ENCODE data around the gene STKLD1. TPM values are rescaled to one million over a fixed set of nuclear protein-coding genes. Genes with fewer than 3 reads are reported as not detected.

The STKLD1 gene
- polyA plus RNA-seq, 1 donor: 2.4 TPM

DNA sequence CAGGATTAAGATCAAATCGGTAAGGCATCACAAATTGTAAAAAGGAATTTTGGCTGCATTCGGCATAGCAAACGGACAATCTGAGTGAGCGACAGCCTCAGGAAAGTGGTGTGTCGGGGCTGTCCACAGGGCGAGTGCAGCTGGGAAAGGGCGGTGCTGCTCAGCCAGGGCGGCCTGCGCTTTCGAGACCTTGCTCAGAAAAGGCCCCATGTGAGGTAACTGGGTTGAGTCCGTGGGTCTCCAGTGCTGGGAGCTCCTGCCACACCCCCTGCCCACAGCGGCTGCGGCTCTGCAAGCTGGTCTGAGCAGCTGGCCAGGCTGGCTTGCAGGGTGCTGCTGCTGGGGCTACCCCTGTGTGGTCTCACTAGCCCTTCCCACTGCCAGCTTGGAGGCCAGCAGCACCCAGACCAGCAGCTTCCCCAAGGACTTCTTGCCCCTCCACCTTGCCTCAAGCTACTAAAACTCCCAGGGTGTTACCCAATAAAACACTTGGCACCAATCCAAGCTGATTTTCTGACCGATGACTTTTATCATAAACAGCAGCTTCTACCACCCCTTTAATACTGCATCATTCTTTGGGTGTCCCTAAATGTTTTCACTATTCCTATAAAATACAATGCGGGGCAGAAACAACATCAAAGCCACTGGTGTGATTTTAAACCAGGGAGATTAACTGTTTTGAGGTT lies 13.7 kb upstream of the STKLD1 start:
- no peaks in the 10 kb centered on the region for H3K9me3 ChIP-seq (ENCODE audit: control insufficient read depth, low read depth, low read length)
- DNase-seq: no peak
- peaks cover 53% of the 10 kb centered on the region for H3K4me1 ChIP-seq (ENCODE audit: control insufficient read depth, insufficient read depth, low read length)
- H3K4me3 ChIP-seq (ENCODE audit: low read length): no peak overlapping the region
- H3K27ac ChIP-seq (ENCODE audit: low read length): no peak overlapping the region
- 83% methylated on average over 3 of the region's 15 CpGs for WGBS (ENCODE audit: insufficient coverage, low lambda C conversion rate)
- no peaks in the 10 kb centered on the region for H3K27me3 ChIP-seq (ENCODE audit: control insufficient read depth, insufficient read depth, low read length)
- peaks cover 78% of the 10 kb centered on the region for H3K36me3 ChIP-seq (ENCODE audit: control insufficient read depth, insufficient read depth, low read length)

DNA sequence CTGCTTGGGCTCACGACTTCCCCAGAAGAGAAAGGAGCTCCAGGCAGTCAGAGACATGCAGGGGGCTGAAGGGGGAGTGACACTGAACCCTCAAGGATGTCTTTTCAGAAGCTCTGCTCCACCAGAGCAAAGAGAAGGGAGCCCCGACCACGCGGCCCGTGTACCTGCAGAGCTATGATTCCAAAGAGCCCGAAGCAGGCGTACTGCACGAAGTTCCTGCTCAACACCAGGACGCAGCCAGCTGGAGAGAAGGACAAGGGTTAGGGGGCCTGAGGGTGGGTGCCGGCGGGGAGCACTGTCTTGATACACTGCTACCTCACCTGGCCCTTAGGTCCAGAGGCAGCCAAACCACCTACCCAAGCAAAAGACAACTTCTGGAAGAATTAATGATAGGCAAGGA lies 9.7 kb upstream of the STKLD1 start:
- Histone ChIP-seq H3K4me3 (ENCODE audit: low read length) (no peak overlapping the region), H3K9me3 (ENCODE audit: control insufficient read depth, low read depth, low read length) (no peaks in the 10 kb centered on the region), H3K4me1 (ENCODE audit: control insufficient read depth, insufficient read depth, low read length) (peaks cover 56% of the 10 kb centered on the region), H3K27ac (ENCODE audit: low read length) (no peak overlapping the region), H3K27me3 (ENCODE audit: control insufficient read depth, insufficient read depth, low read length) (no peaks in the 10 kb centered on the region), H3K36me3 (ENCODE audit: control insufficient read depth, insufficient read depth, low read length) (peaks cover 83% of the 10 kb centered on the region)
- no CpG with 5 or more reads among the region's 11 CpGs for WGBS (ENCODE audit: insufficient coverage, low lambda C conversion rate)
- DNase-seq: no peak

DNA sequence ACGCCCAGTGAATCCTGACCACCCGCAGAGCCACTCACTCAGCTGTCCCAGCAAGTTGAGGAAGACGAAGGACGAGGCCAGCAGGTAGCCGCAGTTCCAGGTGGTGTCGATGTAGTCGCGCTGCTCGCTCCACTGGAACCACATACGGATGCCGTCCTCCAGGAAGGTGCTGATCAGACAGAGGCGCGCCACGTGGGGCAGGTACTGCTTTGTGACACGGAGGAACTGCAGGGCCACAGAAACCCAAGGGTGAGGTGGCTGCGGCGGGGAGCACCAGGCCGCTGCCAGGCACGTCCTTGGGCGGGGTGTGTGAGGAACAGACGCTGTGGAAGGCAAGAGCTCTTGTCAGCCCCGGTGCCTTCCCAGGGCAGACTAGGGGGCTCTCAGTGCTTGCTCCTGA lies 8.9 kb upstream of the STKLD1 start:
- no peaks in the 10 kb centered on the region for H3K9me3 ChIP-seq (ENCODE audit: control insufficient read depth, low read depth, low read length)
- DNase-seq: no peak
- no peaks in the 10 kb centered on the region for H3K27me3 ChIP-seq (ENCODE audit: control insufficient read depth, insufficient read depth, low read length)
- H3K27ac ChIP-seq (ENCODE audit: low read length): no peak overlapping the region
- no CpG with 5 or more reads among the region's 22 CpGs for WGBS (ENCODE audit: insufficient coverage, low lambda C conversion rate)
- peaks cover 64% of the 10 kb centered on the region for H3K4me1 ChIP-seq (ENCODE audit: control insufficient read depth, insufficient read depth, low read length)
- H3K36me3 ChIP-seq (ENCODE audit: control insufficient read depth, insufficient read depth, low read length): peaks cover 81% of the 10 kb centered on the region
- no peak overlapping the region for H3K4me3 ChIP-seq (ENCODE audit: low read length)

DNA sequence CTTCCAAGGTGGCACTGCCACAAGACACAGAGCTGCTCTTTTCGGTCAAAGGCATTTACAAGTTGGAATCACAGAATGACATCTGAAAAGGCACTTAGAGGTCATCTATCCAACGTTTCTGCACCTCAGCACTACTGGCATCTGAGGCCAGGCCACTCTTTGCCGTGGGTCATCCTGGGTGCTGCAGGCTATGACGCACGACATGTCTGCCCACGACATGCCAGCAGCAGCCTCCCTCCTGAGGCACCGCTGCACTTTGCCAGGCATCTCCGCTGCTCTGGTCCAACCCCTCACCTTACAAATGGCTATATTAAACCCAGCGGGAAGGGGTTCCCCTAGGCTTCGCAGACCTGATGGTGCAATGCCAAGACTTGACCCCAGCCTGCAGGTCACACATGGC lies 8.4 kb upstream of the STKLD1 start:
- Histone ChIP-seq H3K36me3 (ENCODE audit: control insufficient read depth, insufficient read depth, low read length) (peaks cover 81% of the 10 kb centered on the region), H3K27ac (ENCODE audit: low read length) (peak overlapping the region; percentile 73), H3K9me3 (ENCODE audit: control insufficient read depth, low read depth, low read length) (no peaks in the 10 kb centered on the region), H3K4me3 (ENCODE audit: low read length) (no peak overlapping the region), H3K27me3 (ENCODE audit: control insufficient read depth, insufficient read depth, low read length) (no peaks in the 10 kb centered on the region), H3K4me1 (ENCODE audit: control insufficient read depth, insufficient read depth, low read length) (peaks cover 70% of the 10 kb centered on the region)
- no peak for DNase-seq
- WGBS (ENCODE audit: insufficient coverage, low lambda C conversion rate): no CpG with 5 or more reads among the region's 10 CpGs

DNA sequence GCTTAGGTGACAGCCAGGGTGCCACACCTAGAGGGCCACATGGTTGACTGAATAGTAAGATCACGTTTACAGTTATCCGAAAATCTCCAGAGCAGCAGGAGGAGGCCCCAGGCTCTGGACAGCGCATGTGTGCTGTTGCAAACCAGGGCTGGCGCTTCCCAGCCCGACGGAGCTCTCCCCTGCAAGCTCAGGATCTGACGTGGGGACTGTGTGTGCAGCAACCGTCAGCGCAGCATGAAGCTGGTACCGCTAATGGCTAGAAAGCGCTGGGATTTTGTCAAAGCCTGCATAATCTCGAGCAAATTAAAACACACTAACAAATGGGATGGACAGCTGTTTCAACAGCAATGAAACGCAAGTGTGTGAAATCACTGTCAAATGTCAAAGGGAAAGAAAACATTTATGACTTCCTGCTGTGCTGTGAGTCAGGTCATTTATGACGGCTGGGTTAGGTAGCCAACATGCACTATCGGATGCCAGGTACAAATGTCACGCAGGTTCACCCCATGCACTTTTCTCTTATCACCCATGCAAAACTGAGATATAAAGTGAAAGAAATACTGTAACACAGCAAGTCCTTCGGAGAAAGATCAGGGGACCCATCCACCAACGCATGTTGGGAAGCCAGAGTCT lies 7.8 kb upstream of the STKLD1 start:
- 20% methylated on average over 1 of the region's 18 CpGs for WGBS (ENCODE audit: insufficient coverage, low lambda C conversion rate)
- Histone ChIP-seq H3K4me1 (ENCODE audit: control insufficient read depth, insufficient read depth, low read length) (peaks cover 75% of the 10 kb centered on the region), H3K27me3 (ENCODE audit: control insufficient read depth, insufficient read depth, low read length) (no peaks in the 10 kb centered on the region), H3K27ac (ENCODE audit: low read length) (peak overlapping the region; percentile 73), H3K4me3 (ENCODE audit: low read length) (no peak overlapping the region), H3K36me3 (ENCODE audit: control insufficient read depth, insufficient read depth, low read length) (peaks cover 81% of the 10 kb centered on the region), H3K9me3 (ENCODE audit: control insufficient read depth, low read depth, low read length) (no peaks in the 10 kb centered on the region)
- DNase-seq: peak; percentile 90 to 96

DNA sequence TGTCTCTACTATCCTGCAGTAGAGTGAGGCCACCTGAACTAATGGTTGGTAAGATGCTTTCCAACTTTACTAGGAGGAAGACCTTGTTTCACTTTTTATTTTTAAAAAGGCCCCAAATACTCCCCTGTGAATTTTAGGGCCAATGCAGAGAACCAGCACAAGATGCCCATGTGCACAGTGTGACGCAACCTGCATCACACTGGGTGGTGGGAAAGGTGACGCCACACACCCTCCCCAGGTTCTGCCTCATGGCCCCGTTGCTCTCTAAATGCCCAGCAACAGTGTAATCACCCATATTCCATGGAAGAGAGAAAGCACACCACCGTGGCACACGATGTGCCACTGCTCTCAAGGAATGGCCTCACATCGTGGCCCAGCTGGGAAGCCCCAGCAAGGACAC lies 6.7 kb upstream of the STKLD1 start:
- DNase-seq: no peak
- Histone ChIP-seq H3K4me1 (ENCODE audit: control insufficient read depth, insufficient read depth, low read length) (peaks cover 79% of the 10 kb centered on the region), H3K36me3 (ENCODE audit: control insufficient read depth, insufficient read depth, low read length) (peaks cover 78% of the 10 kb centered on the region), H3K27me3 (ENCODE audit: control insufficient read depth, insufficient read depth, low read length) (no peaks in the 10 kb centered on the region), H3K9me3 (ENCODE audit: control insufficient read depth, low read depth, low read length) (no peaks in the 10 kb centered on the region), H3K4me3 (ENCODE audit: low read length) (no peak overlapping the region), H3K27ac (ENCODE audit: low read length) (peak overlapping the region; percentile 73)
- no CpG with 5 or more reads among the region's 6 CpGs for WGBS (ENCODE audit: insufficient coverage, low lambda C conversion rate)

DNA sequence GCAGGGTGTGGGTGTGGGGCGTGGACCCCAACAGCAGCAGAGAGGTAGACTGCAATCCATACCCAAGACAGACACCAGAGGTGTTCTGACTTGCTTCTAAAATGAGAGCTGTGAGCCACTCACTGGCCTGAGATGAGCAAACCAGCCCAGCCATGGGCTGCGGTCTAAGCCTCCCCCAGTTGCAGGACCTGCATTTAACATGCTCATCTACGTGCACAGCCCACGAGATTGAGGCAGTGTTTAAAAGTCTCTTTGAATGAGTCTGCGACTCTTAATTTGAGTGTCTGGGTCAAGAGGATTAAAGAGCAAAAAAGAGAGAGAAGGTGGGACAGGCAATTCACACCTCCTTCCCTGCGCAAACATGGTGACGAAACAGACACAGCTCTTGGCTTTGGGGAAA lies 6.2 kb upstream of the STKLD1 start:
- Histone ChIP-seq H3K36me3 (ENCODE audit: control insufficient read depth, insufficient read depth, low read length) (peaks cover 75% of the 10 kb centered on the region), H3K9me3 (ENCODE audit: control insufficient read depth, low read depth, low read length) (no peaks in the 10 kb centered on the region), H3K4me1 (ENCODE audit: control insufficient read depth, insufficient read depth, low read length) (peaks cover 77% of the 10 kb centered on the region), H3K4me3 (ENCODE audit: low read length) (no peak overlapping the region), H3K27me3 (ENCODE audit: control insufficient read depth, insufficient read depth, low read length) (no peaks in the 10 kb centered on the region), H3K27ac (ENCODE audit: low read length) (peak overlapping the region; percentile 73)
- 88% methylated on average over 1 of the region's 7 CpGs for WGBS (ENCODE audit: insufficient coverage, low lambda C conversion rate)
- DNase-seq: no peak

DNA sequence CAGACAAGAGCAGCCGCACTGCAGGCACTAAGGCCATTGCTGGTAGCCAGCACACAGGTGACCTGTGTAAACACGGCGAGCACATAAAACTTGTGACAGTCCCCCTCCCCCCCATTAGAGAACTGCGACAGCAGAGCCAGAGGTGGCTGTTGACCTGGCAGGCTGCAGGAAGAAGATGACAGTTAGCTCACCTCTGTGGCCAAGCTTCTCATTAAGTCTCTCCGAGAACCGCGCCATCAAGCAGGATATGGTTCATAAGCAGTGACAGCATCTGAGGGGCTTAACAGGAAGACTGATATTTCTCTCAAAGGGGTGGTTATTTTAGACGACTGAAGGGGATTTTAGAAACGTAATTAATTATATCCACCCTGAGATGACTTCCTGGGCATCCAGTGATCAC lies 5.5 kb upstream of the STKLD1 start:
- no peaks in the 10 kb centered on the region for H3K9me3 ChIP-seq (ENCODE audit: control insufficient read depth, low read depth, low read length)
- peaks cover 67% of the 10 kb centered on the region for H3K36me3 ChIP-seq (ENCODE audit: control insufficient read depth, insufficient read depth, low read length)

DNA sequence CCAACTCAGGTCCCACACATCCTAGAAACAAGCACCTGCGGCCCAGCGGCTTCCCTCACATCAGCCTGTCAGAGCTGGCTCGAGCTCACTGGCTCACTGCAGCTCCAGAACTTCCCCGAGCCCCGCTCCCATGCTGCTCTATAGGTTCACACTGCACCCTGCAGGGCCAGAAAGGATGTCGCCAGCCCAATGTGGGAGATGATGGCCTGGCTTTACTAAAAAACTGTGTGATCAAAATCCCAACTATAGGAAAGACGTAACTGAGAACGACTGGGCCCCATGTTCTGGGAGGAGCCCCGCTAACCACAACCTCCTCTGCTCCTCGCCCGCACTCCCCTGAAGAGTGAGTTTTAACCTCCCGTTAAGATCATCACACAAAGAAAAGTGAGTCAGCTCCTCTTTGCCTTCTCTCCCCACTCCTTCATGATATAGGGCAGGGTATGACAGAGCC lies 4.9 kb upstream of the STKLD1 start:
- no peak overlapping the region for H3K4me3 ChIP-seq (ENCODE audit: low read length)
- no peak for DNase-seq
- H3K4me1 ChIP-seq (ENCODE audit: control insufficient read depth, insufficient read depth, low read length): peaks cover 70% of the 10 kb centered on the region
- no CpG with 5 or more reads among the region's 12 CpGs for WGBS (ENCODE audit: insufficient coverage, low lambda C conversion rate)
- no peaks in the 10 kb centered on the region for H3K9me3 ChIP-seq (ENCODE audit: control insufficient read depth, low read depth, low read length)
- H3K36me3 ChIP-seq (ENCODE audit: control insufficient read depth, insufficient read depth, low read length): peaks cover 61% of the 10 kb centered on the region
- peak overlapping the region; percentile 73 for H3K27ac ChIP-seq (ENCODE audit: low read length)
- no peaks in the 10 kb centered on the region for H3K27me3 ChIP-seq (ENCODE audit: control insufficient read depth, insufficient read depth, low read length)

More for the DNA sequence above, 5.5 kb upstream of the STKLD1 start:
- Histone ChIP-seq H3K27ac (ENCODE audit: low read length) (peak overlapping the region; percentile 73), H3K27me3 (ENCODE audit: control insufficient read depth, insufficient read depth, low read length) (no peaks in the 10 kb centered on the region), H3K4me3 (ENCODE audit: low read length) (no peak overlapping the region), H3K4me1 (ENCODE audit: control insufficient read depth, insufficient read depth, low read length) (peaks cover 74% of the 10 kb centered on the region)
- DNase-seq: no peak
- WGBS (ENCODE audit: insufficient coverage, low lambda C conversion rate): 62% methylated on average over 3 of the region's 9 CpGs

DNA sequence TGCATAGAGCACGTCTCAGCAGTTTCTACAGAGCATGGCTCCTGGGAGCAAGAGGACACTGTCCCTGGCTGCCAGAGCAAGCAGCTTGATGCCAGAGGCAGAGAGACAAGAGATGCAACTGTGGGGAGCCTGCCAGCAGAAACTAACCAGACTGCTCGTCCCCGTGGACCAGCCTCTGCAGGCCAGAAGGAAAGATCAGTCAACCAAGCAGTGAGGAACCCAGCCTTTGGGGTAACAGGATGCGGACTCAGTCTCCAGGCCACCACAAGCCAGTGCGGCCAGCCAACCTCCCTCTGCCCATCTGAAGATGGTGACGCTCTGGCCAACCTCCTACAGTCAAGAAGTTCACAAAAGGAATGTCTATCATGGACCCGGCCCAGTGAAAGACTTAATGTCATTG lies 4.0 kb upstream of the STKLD1 start:
- Histone ChIP-seq H3K4me3 (ENCODE audit: low read length) (no peak overlapping the region), H3K36me3 (ENCODE audit: control insufficient read depth, insufficient read depth, low read length) (peaks cover 53% of the 10 kb centered on the region), H3K9me3 (ENCODE audit: control insufficient read depth, low read depth, low read length) (no peaks in the 10 kb centered on the region), H3K4me1 (ENCODE audit: control insufficient read depth, insufficient read depth, low read length) (peaks cover 67% of the 10 kb centered on the region), H3K27ac (ENCODE audit: low read length) (peak overlapping the region; percentile 8), H3K27me3 (ENCODE audit: control insufficient read depth, insufficient read depth, low read length) (no peaks in the 10 kb centered on the region)
- no CpG with 5 or more reads among the region's 7 CpGs for WGBS (ENCODE audit: insufficient coverage, low lambda C conversion rate)
- no peak for DNase-seq
